ENCODE measurements around the gene SELENOV.

Gene SELENOV

DNA sequence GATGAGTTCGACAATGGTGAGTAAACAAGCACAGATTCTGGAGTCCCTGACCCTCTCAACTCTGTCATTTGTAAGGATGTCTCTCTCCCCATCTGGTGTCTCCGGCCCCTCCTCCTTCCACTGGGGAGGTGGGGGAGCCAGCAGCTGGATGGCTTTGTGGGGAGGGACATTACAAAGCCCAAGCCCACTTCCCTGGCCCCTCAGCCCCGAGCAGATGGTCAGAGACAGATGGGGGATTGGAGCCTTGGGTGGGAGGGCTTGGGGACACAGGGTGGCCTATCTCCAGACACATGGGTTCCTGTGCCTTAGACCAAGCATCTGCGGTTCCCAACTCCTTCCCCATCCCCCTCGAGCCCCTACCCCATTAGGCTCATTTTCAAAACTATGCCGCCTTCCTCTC, 31.8 kb upstream of the SELENOV start:
- H3K36me3 ChIP-seq (ENCODE audit: control insufficient read depth in 1 of 2, insufficient read depth in 2 of 2, low read depth in 1 of 2, low read length in 2 of 2): peaks cover 34 to 45% of the 10 kb centered on the region in 2 experiments
- H2BK12ac ChIP-seq (ENCODE audit: low read length in 2 of 2): no peak overlapping the region
- H4K91ac ChIP-seq (ENCODE audit: low read length): no peak overlapping the region
- no peak for DNase-seq
- no peak overlapping the region for H2AFZ ChIP-seq (ENCODE audit: low read depth, low read length)
- no peak overlapping the region for H2BK120ac ChIP-seq (ENCODE audit: low read depth, low read length)
- H4K8ac ChIP-seq (ENCODE audit: low read length): no peak overlapping the region
- no peak overlapping the region for H3K4me3 ChIP-seq (ENCODE audit: insufficient read depth in 1 of 2, low read depth in 1 of 2, low read length in 2 of 2)
- no peak overlapping the region for H3K4me2 ChIP-seq (ENCODE audit: low read length, poor library complexity, severe bottlenecking)
- H3K79me1 ChIP-seq (replicated peaks; ENCODE audit: low read length, poor library complexity, severe bottlenecking): peaks cover 35% of the 10 kb centered on the region
- no peak overlapping the region for H3K27ac ChIP-seq (ENCODE audit: low read length, poor library complexity, severe bottlenecking)
- no peak overlapping the region for H2AK5ac ChIP-seq (ENCODE audit: low read length, severe bottlenecking)
- no peak overlapping the region for H3K18ac ChIP-seq (ENCODE audit: low read depth in 1 of 2, low read length in 2 of 2)
- H2BK5ac ChIP-seq (ENCODE audit: low read depth, low read length, poor library complexity, severe bottlenecking): no peak overlapping the region
- H3K4ac ChIP-seq (ENCODE audit: low read depth in 1 of 2, low read length in 2 of 2): no peak overlapping the region
- H2BK15ac ChIP-seq (ENCODE audit: low read depth, poor library complexity, severe bottlenecking): no peak overlapping the region
- no peaks in the 10 kb centered on the region for H3K9me3 ChIP-seq (ENCODE audit: control insufficient read depth, low read length)
- H3K23ac ChIP-seq (ENCODE audit: low read length in 2 of 2): no peak overlapping the region
- H3K9ac ChIP-seq (ENCODE audit: low read length): peak overlapping the region; percentile 21
- 92% methylated on average over 2 of the region's 6 CpGs for WGBS
- H3K14ac ChIP-seq (ENCODE audit: low read length in 2 of 2): no peak overlapping the region
- no peaks in the 10 kb centered on the region for H3K27me3 ChIP-seq (ENCODE audit: control insufficient read depth in 1 of 2, insufficient read depth in 1 of 2, low read length in 2 of 2)
- H3K4me1 ChIP-seq (ENCODE audit: control insufficient read depth, insufficient read depth, low read depth, low read length): peaks cover 12% of the 10 kb centered on the region

DNA sequence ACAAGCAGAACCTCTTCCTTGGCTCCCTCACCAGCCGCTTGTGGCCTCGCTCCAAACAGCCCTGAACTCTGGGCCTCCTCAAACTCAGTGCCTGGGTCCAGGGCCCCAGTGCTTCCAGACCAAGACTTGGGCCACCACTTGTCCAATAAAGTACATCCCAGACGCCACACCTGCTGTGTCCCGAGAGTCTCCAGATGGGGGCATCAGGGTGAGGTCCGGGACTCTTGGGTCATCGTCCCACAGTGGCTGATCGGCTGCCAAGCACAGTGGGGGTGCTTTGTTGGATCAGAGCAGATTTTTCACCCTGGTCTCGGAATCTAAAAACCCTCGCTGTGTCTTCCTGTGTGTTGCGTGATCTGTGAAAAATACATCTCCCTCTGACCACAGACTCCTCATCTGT, 25.2 kb upstream of the SELENOV start:
- Histone ChIP-seq H3K27ac (ENCODE audit: low read length, poor library complexity, severe bottlenecking) (no peak overlapping the region), H2AFZ (ENCODE audit: low read depth, low read length) (no peak overlapping the region), H2BK120ac (ENCODE audit: low read depth, low read length) (no peak overlapping the region), H3K9ac (ENCODE audit: low read length) (no peak overlapping the region), H3K36me3 (ENCODE audit: control insufficient read depth in 1 of 2, insufficient read depth in 2 of 2, low read depth in 1 of 2, low read length in 2 of 2) (peaks cover 61 to 67% of the 10 kb centered on the region in 2 experiments), H4K91ac (ENCODE audit: low read length) (no peak overlapping the region), H2BK12ac (ENCODE audit: low read length in 2 of 2) (no peak overlapping the region), H3K23ac (ENCODE audit: low read length in 2 of 2) (no peak overlapping the region), H2BK15ac (ENCODE audit: low read depth, poor library complexity, severe bottlenecking) (no peak overlapping the region), H3K14ac (ENCODE audit: low read length in 2 of 2) (no peak overlapping the region), H3K4ac (ENCODE audit: low read depth in 1 of 2, low read length in 2 of 2) (no peak overlapping the region), H2BK5ac (ENCODE audit: low read depth, low read length, poor library complexity, severe bottlenecking) (no peak overlapping the region), H3K27me3 (ENCODE audit: control insufficient read depth in 1 of 2, insufficient read depth in 1 of 2, low read length in 2 of 2) (no peaks in the 10 kb centered on the region), H3K4me1 (ENCODE audit: control insufficient read depth, insufficient read depth, low read depth, low read length) (no peaks in the 10 kb centered on the region), H3K4me3 (ENCODE audit: insufficient read depth in 1 of 2, low read depth in 1 of 2, low read length in 2 of 2) (no peak overlapping the region), H3K9me3 (ENCODE audit: control insufficient read depth, low read length) (no peaks in the 10 kb centered on the region), H3K18ac (ENCODE audit: low read depth in 1 of 2, low read length in 2 of 2) (no peak overlapping the region), H3K79me1 (replicated peaks; ENCODE audit: low read length, poor library complexity, severe bottlenecking) (peaks cover 28% of the 10 kb centered on the region), H4K8ac (ENCODE audit: low read length) (no peak overlapping the region), H2AK5ac (ENCODE audit: low read length, severe bottlenecking) (no peak overlapping the region), H3K4me2 (ENCODE audit: low read length, poor library complexity, severe bottlenecking) (no peak overlapping the region)
- 91% methylated on average over 8 of the region's 10 CpGs for whole genome bisulfite sequencing
- no peak for DNase-seq

DNA sequence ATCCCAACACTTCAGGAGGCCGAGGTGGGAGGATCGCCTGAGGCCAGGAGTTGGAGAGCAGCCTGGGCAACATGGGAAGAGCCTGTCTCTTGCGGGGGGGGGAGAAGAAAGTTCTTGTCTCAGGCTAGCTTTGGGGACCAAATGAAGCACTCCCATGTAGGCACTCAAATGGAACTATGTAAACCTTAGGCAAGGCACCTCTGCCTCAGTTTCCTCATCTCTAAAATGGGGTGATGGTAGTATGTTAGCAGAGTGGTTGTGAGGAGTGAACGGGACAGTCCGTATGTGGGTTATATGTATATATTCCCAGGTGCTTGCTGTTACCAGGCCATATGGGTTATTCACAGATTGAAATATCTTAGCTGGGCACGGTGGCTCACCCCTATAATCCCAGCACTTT, 22.7 kb upstream of the SELENOV start:
- no peak overlapping the region for H3K14ac ChIP-seq (ENCODE audit: low read length in 2 of 2)
- H4K8ac ChIP-seq (ENCODE audit: low read length): no peak overlapping the region
- H3K18ac ChIP-seq (ENCODE audit: low read depth in 1 of 2, low read length in 2 of 2): no peak overlapping the region
- DNase-seq: no peak
- no peak overlapping the region for H3K4me3 ChIP-seq (ENCODE audit: insufficient read depth in 1 of 2, low read depth in 1 of 2, low read length in 2 of 2)
- H2BK15ac ChIP-seq (ENCODE audit: low read depth, poor library complexity, severe bottlenecking): no peak overlapping the region
- peaks cover 9% of the 10 kb centered on the region for H3K79me1 ChIP-seq (replicated peaks; ENCODE audit: low read length, poor library complexity, severe bottlenecking)
- H4K91ac ChIP-seq (ENCODE audit: low read length): no peak overlapping the region
- H2AFZ ChIP-seq (ENCODE audit: low read depth, low read length): no peak overlapping the region
- no peak overlapping the region for H3K27ac ChIP-seq (ENCODE audit: low read length, poor library complexity, severe bottlenecking)
- H2BK120ac ChIP-seq (ENCODE audit: low read depth, low read length): no peak overlapping the region
- no peak overlapping the region for H3K4me2 ChIP-seq (ENCODE audit: low read length, poor library complexity, severe bottlenecking)
- H2AK5ac ChIP-seq (ENCODE audit: low read length, severe bottlenecking): no peak overlapping the region
- no peaks in the 10 kb centered on the region for H3K4me1 ChIP-seq (ENCODE audit: control insufficient read depth, insufficient read depth, low read depth, low read length)
- H2BK5ac ChIP-seq (ENCODE audit: low read depth, low read length, poor library complexity, severe bottlenecking): no peak overlapping the region
- no peak overlapping the region for H3K4ac ChIP-seq (ENCODE audit: low read depth in 1 of 2, low read length in 2 of 2)
- H3K23ac ChIP-seq (ENCODE audit: low read length in 2 of 2): no peak overlapping the region
- peaks cover 40 to 45% of the 10 kb centered on the region in 2 experiments for H3K36me3 ChIP-seq (ENCODE audit: control insufficient read depth in 1 of 2, insufficient read depth in 2 of 2, low read depth in 1 of 2, low read length in 2 of 2)
- H3K9me3 ChIP-seq (ENCODE audit: control insufficient read depth, low read length): no peaks in the 10 kb centered on the region
- H3K9ac ChIP-seq (ENCODE audit: low read length): no peak overlapping the region
- WGBS: over 99% methylated on average over 6 of the region's 6 CpGs
- no peak overlapping the region for H2BK12ac ChIP-seq (ENCODE audit: low read length in 2 of 2)
- H3K27me3 ChIP-seq (ENCODE audit: control insufficient read depth in 1 of 2, insufficient read depth in 1 of 2, low read length in 2 of 2): peaks cover 8 to 18% of the 10 kb centered on the region in 2 experiments

DNA sequence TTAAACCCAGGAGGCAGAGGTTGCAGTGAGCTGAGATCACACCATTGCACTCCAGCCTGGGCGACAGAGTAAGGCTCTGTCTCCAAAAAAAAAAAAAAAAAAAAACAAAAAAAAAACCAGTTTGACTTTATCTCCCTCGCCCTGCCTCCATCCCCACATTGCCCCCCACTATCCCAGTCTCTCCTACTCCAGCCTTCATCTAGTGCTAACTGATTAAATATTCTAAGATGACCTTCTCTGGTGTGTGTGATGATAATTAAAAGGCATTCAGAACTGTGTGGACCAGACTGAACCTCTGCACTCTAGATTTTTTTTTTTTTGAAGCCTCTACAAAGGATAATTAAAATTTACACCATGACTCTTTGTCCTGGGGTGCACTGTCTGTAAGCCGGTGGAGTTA, 22.2 kb upstream of the SELENOV start:
- no peak overlapping the region for H3K27ac ChIP-seq (ENCODE audit: low read length, poor library complexity, severe bottlenecking)
- no peak overlapping the region for H3K4me2 ChIP-seq (ENCODE audit: low read length, poor library complexity, severe bottlenecking)
- H2BK12ac ChIP-seq (ENCODE audit: low read length in 2 of 2): no peak overlapping the region
- peaks cover 9% of the 10 kb centered on the region for H3K79me1 ChIP-seq (replicated peaks; ENCODE audit: low read length, poor library complexity, severe bottlenecking)
- H4K91ac ChIP-seq (ENCODE audit: low read length): no peak overlapping the region
- no peak overlapping the region for H4K8ac ChIP-seq (ENCODE audit: low read length)
- H2BK5ac ChIP-seq (ENCODE audit: low read depth, low read length, poor library complexity, severe bottlenecking): no peak overlapping the region
- H3K23ac ChIP-seq (ENCODE audit: low read length in 2 of 2): no peak overlapping the region
- H2AFZ ChIP-seq (ENCODE audit: low read depth, low read length): no peak overlapping the region
- no peak overlapping the region for H2BK120ac ChIP-seq (ENCODE audit: low read depth, low read length)
- peaks cover 2% of the 10 kb centered on the region for H3K4me1 ChIP-seq (ENCODE audit: control insufficient read depth, insufficient read depth, low read depth, low read length)
- no peak overlapping the region for H2BK15ac ChIP-seq (ENCODE audit: low read depth, poor library complexity, severe bottlenecking)
- H2AK5ac ChIP-seq (ENCODE audit: low read length, severe bottlenecking): no peak overlapping the region
- no peak for DNase-seq
- H3K9me3 ChIP-seq (ENCODE audit: control insufficient read depth, low read length): no peaks in the 10 kb centered on the region
- no peak overlapping the region for H3K14ac ChIP-seq (ENCODE audit: low read length in 2 of 2)
- no peak overlapping the region for H3K4ac ChIP-seq (ENCODE audit: low read depth in 1 of 2, low read length in 2 of 2)
- H3K36me3 ChIP-seq (ENCODE audit: control insufficient read depth in 1 of 2, insufficient read depth in 2 of 2, low read depth in 1 of 2, low read length in 2 of 2): peaks cover 38 to 41% of the 10 kb centered on the region in 2 experiments
- no peak overlapping the region for H3K9ac ChIP-seq (ENCODE audit: low read length)
- WGBS: 93% methylated on average over 1 of the region's 3 CpGs
- H3K18ac ChIP-seq (ENCODE audit: low read depth in 1 of 2, low read length in 2 of 2): no peak overlapping the region
- peaks cover 14 to 24% of the 10 kb centered on the region in 2 experiments for H3K27me3 ChIP-seq (ENCODE audit: control insufficient read depth in 1 of 2, insufficient read depth in 1 of 2, low read length in 2 of 2)
- no peak overlapping the region for H3K4me3 ChIP-seq (ENCODE audit: insufficient read depth in 1 of 2, low read depth in 1 of 2, low read length in 2 of 2)
